ENCODE results near the gene DNAI4. TPM values are rescaled to one million over a fixed set of nuclear protein-coding genes. Genes with fewer than 3 reads are reported as not detected.

Gene DNAI4
- total and polyA plus RNA-seq, 2 experiments from 2014 or later: 0.90 to 3.8 TPM

- TF ChIP-seq, protein P1, sequence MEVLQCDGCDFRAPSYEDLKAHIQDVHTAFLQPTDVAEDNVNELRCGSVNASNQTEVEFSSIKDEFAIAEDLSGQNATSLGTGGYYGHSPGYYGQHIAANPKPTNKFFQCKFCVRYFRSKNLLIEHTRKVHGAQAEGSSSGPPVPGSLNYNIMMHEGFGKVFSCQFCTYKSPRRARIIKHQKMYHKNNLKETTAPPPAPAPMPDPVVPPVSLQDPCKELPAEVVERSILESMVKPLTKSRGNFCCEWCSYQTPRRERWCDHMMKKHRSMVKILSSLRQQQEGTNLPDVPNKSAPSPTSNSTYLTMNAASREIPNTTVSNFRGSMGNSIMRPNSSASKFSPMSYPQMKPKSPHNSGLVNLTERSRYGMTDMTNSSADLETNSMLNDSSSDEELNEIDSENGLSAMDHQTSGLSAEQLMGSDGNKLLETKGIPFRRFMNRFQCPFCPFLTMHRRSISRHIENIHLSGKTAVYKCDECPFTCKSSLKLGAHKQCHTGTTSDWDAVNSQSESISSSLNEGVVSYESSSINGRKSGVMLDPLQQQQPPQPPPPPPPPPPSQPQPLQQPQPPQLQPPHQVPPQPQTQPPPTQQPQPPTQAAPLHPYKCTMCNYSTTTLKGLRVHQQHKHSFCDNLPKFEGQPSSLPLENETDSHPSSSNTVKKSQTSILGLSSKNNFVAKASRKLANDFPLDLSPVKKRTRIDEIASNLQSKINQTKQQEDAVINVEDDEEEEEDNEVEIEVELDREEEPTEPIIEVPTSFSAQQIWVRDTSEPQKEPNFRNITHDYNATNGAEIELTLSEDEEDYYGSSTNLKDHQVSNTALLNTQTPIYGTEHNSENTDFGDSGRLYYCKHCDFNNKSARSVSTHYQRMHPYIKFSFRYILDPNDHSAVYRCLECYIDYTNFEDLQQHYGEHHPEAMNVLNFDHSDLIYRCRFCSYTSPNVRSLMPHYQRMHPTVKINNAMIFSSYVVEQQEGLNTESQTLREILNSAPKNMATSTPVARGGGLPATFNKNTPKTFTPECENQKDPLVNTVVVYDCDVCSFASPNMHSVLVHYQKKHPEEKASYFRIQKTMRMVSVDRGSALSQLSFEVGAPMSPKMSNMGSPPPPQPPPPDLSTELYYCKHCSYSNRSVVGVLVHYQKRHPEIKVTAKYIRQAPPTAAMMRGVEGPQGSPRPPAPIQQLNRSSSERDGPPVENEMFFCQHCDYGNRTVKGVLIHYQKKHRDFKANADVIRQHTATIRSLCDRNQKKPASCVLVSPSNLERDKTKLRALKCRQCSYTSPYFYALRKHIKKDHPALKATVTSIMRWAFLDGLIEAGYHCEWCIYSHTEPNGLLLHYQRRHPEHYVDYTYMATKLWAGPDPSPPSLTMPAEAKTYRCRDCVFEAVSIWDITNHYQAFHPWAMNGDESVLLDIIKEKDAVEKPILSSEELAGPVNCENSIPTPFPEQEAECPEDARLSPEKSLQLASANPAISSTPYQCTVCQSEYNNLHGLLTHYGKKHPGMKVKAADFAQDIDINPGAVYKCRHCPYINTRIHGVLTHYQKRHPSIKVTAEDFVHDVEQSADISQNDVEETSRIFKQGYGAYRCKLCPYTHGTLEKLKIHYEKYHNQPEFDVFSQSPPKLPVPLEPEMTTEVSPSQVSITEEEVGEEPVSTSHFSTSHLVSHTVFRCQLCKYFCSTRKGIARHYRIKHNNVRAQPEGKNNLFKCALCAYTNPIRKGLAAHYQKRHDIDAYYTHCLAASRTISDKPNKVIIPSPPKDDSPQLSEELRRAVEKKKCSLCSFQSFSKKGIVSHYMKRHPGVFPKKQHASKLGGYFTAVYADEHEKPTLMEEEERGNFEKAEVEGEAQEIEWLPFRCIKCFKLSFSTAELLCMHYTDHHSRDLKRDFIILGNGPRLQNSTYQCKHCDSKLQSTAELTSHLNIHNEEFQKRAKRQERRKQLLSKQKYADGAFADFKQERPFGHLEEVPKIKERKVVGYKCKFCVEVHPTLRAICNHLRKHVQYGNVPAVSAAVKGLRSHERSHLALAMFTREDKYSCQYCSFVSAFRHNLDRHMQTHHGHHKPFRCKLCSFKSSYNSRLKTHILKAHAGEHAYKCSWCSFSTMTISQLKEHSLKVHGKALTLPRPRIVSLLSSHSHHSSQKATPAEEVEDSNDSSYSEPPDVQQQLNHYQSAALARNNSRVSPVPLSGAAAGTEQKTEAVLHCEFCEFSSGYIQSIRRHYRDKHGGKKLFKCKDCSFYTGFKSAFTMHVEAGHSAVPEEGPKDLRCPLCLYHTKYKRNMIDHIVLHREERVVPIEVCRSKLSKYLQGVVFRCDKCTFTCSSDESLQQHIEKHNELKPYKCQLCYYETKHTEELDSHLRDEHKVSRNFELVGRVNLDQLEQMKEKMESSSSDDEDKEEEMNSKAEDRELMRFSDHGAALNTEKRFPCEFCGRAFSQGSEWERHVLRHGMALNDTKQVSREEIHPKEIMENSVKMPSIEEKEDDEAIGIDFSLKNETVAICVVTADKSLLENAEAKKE (CRISPR knock-in tag; IDR thresholded peaks at IDR 0.05): no peak
- TF ChIP-seq EZH2phosphoT487 (IDR thresholded peaks at IDR 0.05; ENCODE audit: unreplicated experiment) (no peak), NANOG (IDR thresholded peaks at IDR 0.05; ENCODE audit: borderline replicate concordance) (no peak)
Observed at GRCh38 chr1:66779475-66780078, 145.1 kb downstream of the DNAI4 start (continued).

DNA sequence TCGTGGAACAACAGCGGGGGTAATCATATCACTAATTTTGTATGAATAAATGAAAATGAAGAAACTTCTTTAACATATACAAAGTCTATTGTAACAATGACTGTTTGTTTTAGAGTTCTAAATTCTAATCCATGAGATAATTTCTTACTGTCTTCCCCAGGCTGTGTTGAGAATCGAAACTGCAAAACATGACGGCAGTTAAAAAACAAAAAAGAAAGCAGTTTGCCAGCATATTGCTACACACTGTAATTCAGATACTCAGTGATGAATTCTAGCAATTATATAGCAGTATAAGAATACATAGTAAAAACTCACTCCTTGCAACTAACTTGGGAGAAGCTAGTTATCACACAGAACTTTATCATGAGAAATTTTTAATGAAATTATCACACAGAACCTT lies 145.7 kb downstream of the DNAI4 start:
- Histone ChIP-seq H3K27me3 (ENCODE audit: insufficient read depth) (no peaks in the 10 kb centered on the region), H3K27ac (ENCODE audit: low read depth) (no peak overlapping the region), H3K36me3 (ENCODE audit: insufficient read depth) (peaks cover 4% of the 10 kb centered on the region; the same call in 1 of the 2 replicates), H3K4me3 (no peak overlapping the region), H3K4me1 (ENCODE audit: insufficient read depth) (no peaks in the 10 kb centered on the region), H4K20me1 (replicated peaks; ENCODE audit: insufficient read depth) (no peaks in the 10 kb centered on the region), H3K79me2 (replicated peaks; ENCODE audit: insufficient read depth) (no peaks in the 10 kb centered on the region), H3K9me2 (ENCODE audit: insufficient read depth) (no peaks in the 10 kb centered on the region), H3K4me2 (no peak overlapping the region), H2AFZ (no peak overlapping the region), H3F3A (replicated peaks; ENCODE audit: low read depth) (no peaks in the 10 kb centered on the region)
- Mint-ChIP-seq H3K9me3 (peaks cover 35% of the 10 kb centered on the region), H3K27ac (no peak overlapping the region), H3K4me1 (no peaks in the 10 kb centered on the region), H3K27me3 (ENCODE audit: insufficient read depth, low read depth, poor library complexity) (peaks cover 3% of the 10 kb centered on the region), H3K36me3 (ENCODE audit: low read depth) (peaks cover 15% of the 10 kb centered on the region), H3K4me3 (no peak overlapping the region)
- DNase-seq (ENCODE audit: low spot score) (no peak), ATAC-seq (no peak)
- TF ChIP-seq EZH2 (IDR thresholded peaks at IDR 0.05; ENCODE audit: low read depth, unreplicated experiment) (no peak), ZNF331 (CRISPR knock-in tag; IDR thresholded peaks at IDR 0.05; ENCODE audit: low read depth) (no peak), CREB1 (CRISPR knock-in tag; IDR thresholded peaks at IDR 0.05; ENCODE audit: low read depth) (no peak), CTCF (conservative IDR thresholded peaks at IDR 0.05; ENCODE audit: low read depth in 2 of 2) (no peak), ETS1 (IDR thresholded peaks at IDR 0.05) (no peak), NANOG (IDR thresholded peaks at IDR 0.05; ENCODE audit: borderline replicate concordance) (no peak), JUNB (IDR thresholded peaks at IDR 0.05; ENCODE audit: unreplicated experiment) (no peak), EZH2phosphoT487 (IDR thresholded peaks at IDR 0.05; ENCODE audit: unreplicated experiment) (no peak), POLR2AphosphoS5 (IDR thresholded peaks at IDR 0.05; ENCODE audit: low read depth) (no peak)
- TF ChIP-seq, protein P2, sequence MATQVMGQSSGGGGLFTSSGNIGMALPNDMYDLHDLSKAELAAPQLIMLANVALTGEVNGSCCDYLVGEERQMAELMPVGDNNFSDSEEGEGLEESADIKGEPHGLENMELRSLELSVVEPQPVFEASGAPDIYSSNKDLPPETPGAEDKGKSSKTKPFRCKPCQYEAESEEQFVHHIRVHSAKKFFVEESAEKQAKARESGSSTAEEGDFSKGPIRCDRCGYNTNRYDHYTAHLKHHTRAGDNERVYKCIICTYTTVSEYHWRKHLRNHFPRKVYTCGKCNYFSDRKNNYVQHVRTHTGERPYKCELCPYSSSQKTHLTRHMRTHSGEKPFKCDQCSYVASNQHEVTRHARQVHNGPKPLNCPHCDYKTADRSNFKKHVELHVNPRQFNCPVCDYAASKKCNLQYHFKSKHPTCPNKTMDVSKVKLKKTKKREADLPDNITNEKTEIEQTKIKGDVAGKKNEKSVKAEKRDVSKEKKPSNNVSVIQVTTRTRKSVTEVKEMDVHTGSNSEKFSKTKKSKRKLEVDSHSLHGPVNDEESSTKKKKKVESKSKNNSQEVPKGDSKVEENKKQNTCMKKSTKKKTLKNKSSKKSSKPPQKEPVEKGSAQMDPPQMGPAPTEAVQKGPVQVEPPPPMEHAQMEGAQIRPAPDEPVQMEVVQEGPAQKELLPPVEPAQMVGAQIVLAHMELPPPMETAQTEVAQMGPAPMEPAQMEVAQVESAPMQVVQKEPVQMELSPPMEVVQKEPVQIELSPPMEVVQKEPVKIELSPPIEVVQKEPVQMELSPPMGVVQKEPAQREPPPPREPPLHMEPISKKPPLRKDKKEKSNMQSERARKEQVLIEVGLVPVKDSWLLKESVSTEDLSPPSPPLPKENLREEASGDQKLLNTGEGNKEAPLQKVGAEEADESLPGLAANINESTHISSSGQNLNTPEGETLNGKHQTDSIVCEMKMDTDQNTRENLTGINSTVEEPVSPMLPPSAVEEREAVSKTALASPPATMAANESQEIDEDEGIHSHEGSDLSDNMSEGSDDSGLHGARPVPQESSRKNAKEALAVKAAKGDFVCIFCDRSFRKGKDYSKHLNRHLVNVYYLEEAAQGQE (IDR thresholded peaks at IDR 0.05; ENCODE audit: unreplicated experiment): no peak
